Panc1 (cell line): ENCODE results near the gene CCDC187. TPM values are rescaled to one million over a fixed set of nuclear protein-coding genes. Genes with fewer than 3 reads are reported as not detected.

ENCODE experiments used
- ATAC-seq: fragments of 200-7000 bp; cut with Tn5 transposase; 2 replicates; pipeline ENCODE4 v1.9.1; 2020; ENCODE audit warnings: mild to moderate bottlenecking, moderate library complexity
- BruUV-seq: library from RNA; stranded (reverse); fragments of 400-500 nt; replicated peaks from 2 replicates; lab custom pipeline; 2021; lab: Mats Ljungman, UMichigan
- CTCF ChIA-PET: fragments of 300-600 bp; sonication (Branson Sonifier 250); formaldehyde crosslinking; loops from one replicate; lab custom pipeline; 2022; ENCODE audit warnings: antibody characterized with exemption; lab: Charles Lee
- POLR2A ChIA-PET: fragments of 300-600 bp; sonication (Branson Sonifier 250); formaldehyde crosslinking; loops from one replicate; lab custom pipeline; 2022; ENCODE audit warnings: antibody characterized with exemption; lab: Charles Lee
- DNase-seq: peaks from one replicate; pipeline ENCODE4 v3.0.0-alpha.2; 2010; ENCODE audit warnings: low read depth, low spot score
- H3K27ac ChIP-seq: 2 replicates; pipeline ENCODE4 v1.5.1; 2011; ENCODE audit warnings: mild to moderate bottlenecking, low read length, inconsistent platforms
- H3K27me3 ChIP-seq: fragments of 200-500 bp; sonication (Bioruptor generic); 2 replicates; pipeline ENCODE4 v1.6.0; 2014; ENCODE audit warnings: low read length, inconsistent platforms; ENCODE audit not compliant: control insufficient read depth, insufficient read depth
- H3K36me3 ChIP-seq: fragments of 200-500 bp; sonication (Bioruptor generic); 2 replicates; pipeline ENCODE4 v1.5.1; 2014; ENCODE audit warnings: inconsistent platforms, mild to moderate bottlenecking, low read length, moderate library complexity; ENCODE audit not compliant: control insufficient read depth, insufficient read depth
- H3K4me1 ChIP-seq: 2 replicates; pipeline ENCODE4 v1.5.1; 2011; ENCODE audit warnings: inconsistent platforms, mild to moderate bottlenecking, low read length, moderate library complexity; ENCODE audit not compliant: control insufficient read depth, insufficient read depth
- H3K4me3 ChIP-seq, 2 experiments: 2 replicates each; pipeline ENCODE4 v1.5.1; 2011 to 2012; ENCODE audit warnings: low read depth in 2 of 2, low read length in 2 of 2, mild to moderate bottlenecking in 2 of 2, inconsistent platforms in 1 of 2, moderate library complexity in 1 of 2
- H3K9me3 ChIP-seq: fragments of 200-500 bp; sonication (Bioruptor generic); 2 replicates; pipeline ENCODE4 v1.5.1; 2014; ENCODE audit warnings: low read depth, mild to moderate bottlenecking, inconsistent platforms, low read length, moderate library complexity; ENCODE audit not compliant: control insufficient read depth, insufficient read depth
- CTCF ChIP-seq: fragments of 450-650 bp; IDR thresholded peaks from 2 replicates; pipeline ENCODE4 v1.5.1; 2017; ENCODE audit warnings: mild to moderate bottlenecking
- POLR2AphosphoS5 ChIP-seq: IDR thresholded peaks from 2 replicates; pipeline ENCODE4 v1.6.1; 2012; ENCODE audit warnings: mild to moderate bottlenecking, low read depth, low read length, moderate library complexity
- REST ChIP-seq, 2 experiments: IDR thresholded peaks; 2 replicates each; pipeline ENCODE4 v1.6.1; 2011 to 2012; ENCODE audit warnings: low read depth in 2 of 2, control low read depth in 1 of 2, low read length in 1 of 2, mild to moderate bottlenecking in 1 of 2, moderate library complexity in 1 of 2; ENCODE audit not compliant: insufficient read depth in 1 of 2
- SIN3A ChIP-seq: IDR thresholded peaks from 2 replicates; pipeline ENCODE4 v1.6.1; 2012; ENCODE audit warnings: low read depth, mild to moderate bottlenecking, low read length, moderate library complexity, borderline replicate concordance; ENCODE audit not compliant: insufficient read depth
- TCF7L2 ChIP-seq: IDR thresholded peaks from 2 replicates; pipeline ENCODE4 v1.6.1; 2011; ENCODE audit warnings: mild to moderate bottlenecking, low read depth, low read length, inconsistent platforms
- in situ Hi-C: cut with HindIII; loops from 2 replicates; pipeline ENCODE4 v1.10.0; 2016; ENCODE audit warnings: low sequenced_read_pairs, low pct_unique_long_range_greater_than_20kb
- intact Hi-C: fragments of 100-400 bp; cut with micrococcal nuclease; formaldehyde crosslinking; loops from one replicate; pipeline ENCODE4 v1.10.0; 2022; ENCODE audit not compliant: unreplicated experiment
- total RNA-seq: library from RNA; stranded (reverse); gene quantifications from one replicate; pipeline ENCODE4 v1.2.1, GENCODE V29; 2021; ENCODE audit not compliant: unreplicated experiment

Gene CCDC187
- total RNA-seq, 1 experiment from 2014 or later: not detected

- intact Hi-C loops: no loop called here
- H3K9me3 ChIP-seq: no peaks in the 10 kb centered on the region
- H3K36me3 ChIP-seq: no peaks in the 10 kb centered on the region
- H3K27ac ChIP-seq: no peak overlapping the region
- ATAC-seq (no peak), DNase-seq (no peak)
- H3K4me1 ChIP-seq: peaks cover 4% of the 10 kb centered on the region; the same call in 1 of the 2 replicates
- POLR2A ChIA-PET: no interaction called here
- no peak overlapping the region for H3K4me3 ChIP-seq
- CTCF ChIA-PET: no interaction called here
- in situ Hi-C loops: no loop called here
- H3K27me3 ChIP-seq: no peaks in the 10 kb centered on the region
- BruUV-seq: no TSS peak
- no peak for TF ChIP-seq SIN3A
- no peak for TF ChIP-seq REST (IDR thresholded peaks at IDR 0.05; ENCODE audit: insufficient read depth in 1 of 2, low read depth in 2 of 2, low read length in 1 of 2)
- no peak for TF ChIP-seq TCF7L2
Observed at GRCh38 chr9:136279471-136279870, 24.4 kb downstream of the CCDC187 start.

- H3K4me1 ChIP-seq: peaks cover 4% of the 10 kb centered on the region; the same call in 1 of the 2 replicates
- ChIA-PET CTCF (no interaction called here), POLR2A (no interaction called here)
- H3K4me3 ChIP-seq: no peak overlapping the region
- DNase-seq (no peak), ATAC-seq (no peak)
- no peaks in the 10 kb centered on the region for H3K9me3 ChIP-seq
- H3K36me3 ChIP-seq: no peaks in the 10 kb centered on the region
- no peaks in the 10 kb centered on the region for H3K27me3 ChIP-seq
- no TSS peak for BruUV-seq
- no peak for TF ChIP-seq REST (IDR thresholded peaks at IDR 0.05; ENCODE audit: insufficient read depth in 1 of 2, low read depth in 2 of 2, low read length in 1 of 2)
- intact Hi-C loops (no loop called here), in situ Hi-C loops (no loop called here)
- no peak overlapping the region for H3K27ac ChIP-seq
Observed at GRCh38 chr9:136278894-136279293, 25.0 kb downstream of the CCDC187 start.

- Histone ChIP-seq H3K27ac (no peak overlapping the region), H3K9me3 (no peaks in the 10 kb centered on the region), H3K4me1 (peaks cover 1% of the 10 kb centered on the region; the same call in 1 of the 2 replicates), H3K36me3 (no peaks in the 10 kb centered on the region), H3K4me3 (no peak overlapping the region), H3K27me3 (no peaks in the 10 kb centered on the region)
- TF ChIP-seq REST (IDR thresholded peaks at IDR 0.05; ENCODE audit: insufficient read depth in 1 of 2, low read depth in 2 of 2, low read length in 1 of 2) (no peak), TCF7L2 (no peak), SIN3A (no peak), POLR2AphosphoS5 (no peak), CTCF (no peak)
- no TSS peak for BruUV-seq
- intact Hi-C loops: no loop called here
- no peak for DNase-seq
- ATAC-seq: no peak
- in situ Hi-C loops: no loop called here
- CTCF ChIA-PET: no interaction called here
- POLR2A ChIA-PET: interaction anchor here (0.6 kb wide), 1 partner anchor 390 kb away, joined by 3 read pairs; no protein-coding TSS in a partner anchor
Observed at GRCh38 chr9:136278221-136278620, 25.7 kb downstream of the CCDC187 start.
